ENCODE data around the gene RIIAD1.

DNA sequence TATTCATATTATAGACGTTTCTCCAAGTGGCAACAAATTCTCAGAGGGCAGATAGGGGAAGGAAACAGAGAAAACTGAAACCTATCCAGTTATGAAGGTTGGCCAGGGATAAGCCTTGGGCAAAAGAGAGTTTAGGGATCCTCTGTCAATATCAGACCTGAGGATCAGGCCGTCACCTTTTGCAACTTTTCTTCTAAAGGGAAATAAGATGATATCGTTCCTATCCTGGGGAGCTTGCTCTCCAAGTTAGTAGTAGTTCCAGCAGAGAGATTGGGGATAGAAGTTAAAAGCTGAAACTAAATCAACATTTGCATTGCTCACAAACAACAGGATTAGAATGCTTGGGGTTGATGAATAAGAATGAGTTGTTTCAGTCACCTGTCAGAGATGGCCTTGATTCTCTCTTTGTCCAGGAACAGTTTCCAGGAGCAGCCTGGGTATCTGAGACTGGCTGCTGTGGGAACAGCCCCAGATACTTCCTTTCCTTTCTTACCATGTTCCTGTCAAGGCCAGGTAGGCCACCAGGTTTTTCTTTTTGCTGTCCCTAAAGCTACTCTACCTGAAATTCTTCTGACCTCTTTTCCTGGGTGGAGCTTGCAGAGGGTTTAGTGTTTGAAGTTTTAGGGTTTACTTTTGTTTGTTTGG is 2.5 kb downstream of the RIIAD1 start:
- TF ChIP-seq, protein P1, sequence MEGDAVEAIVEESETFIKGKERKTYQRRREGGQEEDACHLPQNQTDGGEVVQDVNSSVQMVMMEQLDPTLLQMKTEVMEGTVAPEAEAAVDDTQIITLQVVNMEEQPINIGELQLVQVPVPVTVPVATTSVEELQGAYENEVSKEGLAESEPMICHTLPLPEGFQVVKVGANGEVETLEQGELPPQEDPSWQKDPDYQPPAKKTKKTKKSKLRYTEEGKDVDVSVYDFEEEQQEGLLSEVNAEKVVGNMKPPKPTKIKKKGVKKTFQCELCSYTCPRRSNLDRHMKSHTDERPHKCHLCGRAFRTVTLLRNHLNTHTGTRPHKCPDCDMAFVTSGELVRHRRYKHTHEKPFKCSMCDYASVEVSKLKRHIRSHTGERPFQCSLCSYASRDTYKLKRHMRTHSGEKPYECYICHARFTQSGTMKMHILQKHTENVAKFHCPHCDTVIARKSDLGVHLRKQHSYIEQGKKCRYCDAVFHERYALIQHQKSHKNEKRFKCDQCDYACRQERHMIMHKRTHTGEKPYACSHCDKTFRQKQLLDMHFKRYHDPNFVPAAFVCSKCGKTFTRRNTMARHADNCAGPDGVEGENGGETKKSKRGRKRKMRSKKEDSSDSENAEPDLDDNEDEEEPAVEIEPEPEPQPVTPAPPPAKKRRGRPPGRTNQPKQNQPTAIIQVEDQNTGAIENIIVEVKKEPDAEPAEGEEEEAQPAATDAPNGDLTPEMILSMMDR (IDR thresholded peaks at IDR 0.05): no peak
- no peak for TF ChIP-seq POLR2A (IDR thresholded peaks at IDR 0.05)

Measured in thyroid gland (tissue), 4 donors.